Measurements from ENCODE around the gene PRDM16. TPM values are rescaled to one million over a fixed set of nuclear protein-coding genes. Genes with fewer than 3 reads are reported as not detected.

PRDM16 gene
- total RNA-seq, 4 donors from 2014 or later: 0.08 to 0.19 (median 0.12) TPM

GRCh38 chr1:3316340-3316943 is 247.4 kb downstream of the PRDM16 start:
- TF ChIP-seq POLR2A (IDR thresholded peaks at IDR 0.05): no peak
- no peak for TF ChIP-seq CTCF (IDR thresholded peaks at IDR 0.05)
- H3K4me3 ChIP-seq: no peak overlapping the region
- peaks cover 13 to 62% (median 36%) of the 10 kb centered on the region in 3 donors for H3K4me1 ChIP-seq
- DNase-seq: no peak
- H3K36me3 ChIP-seq: no peaks in the 10 kb centered on the region
- 71 to 82% methylated on average over 5 to 8 of the region's 8 CpGs for WGBS, 2 donors
- intact Hi-C loops (cut with DNase I): no loop called here
- peaks cover 0 to 60% (median 0%) of the 10 kb centered on the region in 4 donors for H3K27me3 ChIP-seq
- no peak overlapping the region for H3K27ac ChIP-seq
- no peaks in the 10 kb centered on the region for H3K9me3 ChIP-seq

- H3K27me3 ChIP-seq: peaks cover 0 to 60% (median 0%) of the 10 kb centered on the region in 4 donors
- 82 to 90% methylated on average over 9 to 17 of the region's 17 CpGs for WGBS, 2 donors
- H3K9me3 ChIP-seq: no peaks in the 10 kb centered on the region
- TF ChIP-seq POLR2A (IDR thresholded peaks at IDR 0.05) (no peak), CTCF (IDR thresholded peaks at IDR 0.05) (no peak)
- H3K36me3 ChIP-seq: no peaks in the 10 kb centered on the region
- intact Hi-C loops (cut with DNase I): no loop called here
- no peak overlapping the region for H3K27ac ChIP-seq
- peaks cover 13 to 57% (median 36%) of the 10 kb centered on the region in 3 donors for H3K4me1 ChIP-seq
- no peak overlapping the region for H3K4me3 ChIP-seq
- no peak for DNase-seq
These were observed 248.5 kb downstream of the PRDM16 start for GRCh38 chr1:3317456-3317855.

- Histone ChIP-seq H3K4me1 (peaks cover 11 to 54% (median 29%) of the 10 kb centered on the region in 3 donors), H3K9me3 (no peaks in the 10 kb centered on the region), H3K27me3 (peaks cover 0 to 64% (median 0%) of the 10 kb centered on the region in 4 donors), H3K27ac (no peak overlapping the region), H3K36me3 (no peaks in the 10 kb centered on the region), H3K4me3 (no peak overlapping the region)
- WGBS, 2 donors: 85 to 88% methylated on average over 2 of the region's 2 CpGs
- TF ChIP-seq CTCF (IDR thresholded peaks at IDR 0.05) (no peak), POLR2A (IDR thresholded peaks at IDR 0.05) (no peak)
- intact Hi-C loops (cut with DNase I): no loop called here
- DNase-seq: no peak
These were observed 249.3 kb downstream of the PRDM16 start for GRCh38 chr1:3318329-3318728.

GRCh38 chr1:3319874-3320245 is 250.9 kb downstream of the PRDM16 start:
- no peaks in the 10 kb centered on the region for H3K9me3 ChIP-seq
- H3K4me1 ChIP-seq: peaks cover 0 to 47% (median 13%) of the 10 kb centered on the region in 3 donors
- no peak overlapping the region for H3K4me3 ChIP-seq
- 20 to 31% methylated on average over 2 of the region's 4 CpGs for WGBS, 2 donors
- peak overlapping the region in 2 of 4 donors; percentile 19 to 21 for H3K27ac ChIP-seq
- no peaks in the 10 kb centered on the region for H3K36me3 ChIP-seq
- TF ChIP-seq POLR2A (IDR thresholded peaks at IDR 0.05) (no peak), CTCF (IDR thresholded peaks at IDR 0.05) (peak in 5 of 6 experiments; percentile 74 to 86 (median 84))
- peaks cover 0 to 68% (median 0%) of the 10 kb centered on the region in 4 donors for H3K27me3 ChIP-seq
- intact Hi-C loops (cut with DNase I): no loop called here
- no peak for DNase-seq

GRCh38 chr1:3320246-3321152 is 251.5 kb downstream of the PRDM16 start:
- Histone ChIP-seq H3K4me3 (no peak overlapping the region), H3K27me3 (peaks cover 0 to 67% (median 0%) of the 10 kb centered on the region in 4 donors), H3K27ac (no peak overlapping the region), H3K36me3 (no peaks in the 10 kb centered on the region), H3K9me3 (no peaks in the 10 kb centered on the region), H3K4me1 (peaks cover 0 to 40% (median 7%) of the 10 kb centered on the region in 3 donors)
- TF ChIP-seq POLR2A (IDR thresholded peaks at IDR 0.05): no peak
- TF ChIP-seq CTCF (IDR thresholded peaks at IDR 0.05): no peak
- intact Hi-C loops (cut with DNase I): no loop called here
- 40 to 51% methylated on average over 8 to 10 of the region's 18 CpGs for WGBS, 2 donors
- DNase-seq: no peak
